ENCODE data around the gene SPINT2.

SPINT2 gene

GRCh38 chr19:38267761-38268483 lies 3.5 kb downstream of the SPINT2 start:
- no peak for DNase-seq (ENCODE audit: low read depth in 2 of 2)

GRCh38 chr19:38268539-38268938 lies 4.2 kb downstream of the SPINT2 start:
- DNase-seq (ENCODE audit: low read depth in 2 of 2): no peak

DNA sequence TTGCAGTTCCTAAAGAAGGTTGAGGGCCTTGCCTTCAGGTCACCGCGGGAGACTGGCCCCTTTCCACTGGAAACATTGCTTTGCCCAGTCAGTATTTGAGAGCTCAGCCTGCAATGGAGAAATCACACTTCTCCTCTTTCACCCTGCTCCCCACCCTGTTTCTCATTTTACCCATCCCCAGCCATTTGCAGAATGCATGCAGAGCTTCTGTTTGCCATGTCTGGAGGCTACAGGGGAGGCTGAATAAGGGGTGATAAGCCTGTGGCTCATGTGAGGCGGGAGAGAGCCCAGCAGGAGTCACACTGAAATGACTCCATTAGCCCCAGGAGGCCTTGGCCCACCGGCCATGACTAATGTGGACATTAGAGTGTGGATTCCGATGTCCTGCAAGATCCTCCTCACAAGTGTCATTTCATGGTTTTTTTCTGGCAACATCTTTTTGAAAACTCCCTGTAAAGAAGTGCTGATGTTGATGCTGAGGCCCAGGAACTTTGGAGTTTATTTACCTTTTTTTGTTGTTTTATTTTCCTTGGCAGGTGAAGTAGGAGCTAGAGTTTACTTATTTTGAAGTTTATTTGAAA lies 6.3 kb downstream of the SPINT2 start:
- DNase-seq (ENCODE audit: low read depth in 2 of 2): no peak

DNA sequence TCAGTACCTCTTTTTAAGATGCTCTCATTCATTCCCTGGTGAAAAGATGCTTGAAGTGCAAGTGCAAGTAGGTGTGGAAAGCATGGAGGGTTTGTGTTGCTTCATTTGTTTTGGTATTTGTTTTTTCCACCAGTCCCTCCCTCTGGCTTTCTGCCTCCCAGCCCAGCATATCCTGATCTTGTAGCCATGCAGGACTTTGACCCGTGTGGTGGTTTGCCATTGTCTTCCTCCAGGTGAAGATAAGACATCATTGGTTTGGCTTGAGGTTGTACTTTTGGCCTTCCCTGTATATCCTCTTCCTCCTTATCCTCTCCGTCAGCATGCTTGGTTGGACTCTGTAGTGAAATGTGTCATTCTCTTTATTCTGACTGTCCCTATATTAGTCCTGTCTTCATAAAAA lies 9.1 kb downstream of the SPINT2 start:
- no peak for DNase-seq (ENCODE audit: low read depth in 2 of 2)

DNA sequence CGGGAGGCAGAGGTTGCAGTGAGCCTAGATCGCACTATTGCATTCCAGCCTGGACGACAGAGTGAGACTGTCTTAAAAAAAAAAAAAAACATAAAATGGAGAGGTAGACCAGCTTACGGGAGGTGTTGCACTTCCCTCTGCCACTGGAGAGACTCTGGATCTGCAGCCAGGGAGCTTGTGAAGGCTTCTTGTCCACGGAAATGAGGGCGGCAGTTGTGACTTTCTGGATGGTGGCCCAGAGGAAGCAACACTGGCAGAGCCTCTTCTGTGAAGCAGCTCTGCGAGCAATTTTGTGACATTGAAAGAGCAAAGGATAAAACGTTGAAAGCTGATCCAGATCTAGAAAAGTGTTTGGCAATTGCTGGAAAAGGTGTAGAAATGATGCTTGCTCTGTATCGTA lies 10.4 kb downstream of the SPINT2 start:
- no peak for DNase-seq (ENCODE audit: low read depth in 2 of 2)

- no peak for DNase-seq (ENCODE audit: low read depth in 2 of 2)
Measured at GRCh38 chr19:38276942-38277517, 12.7 kb downstream of the SPINT2 start.

DNA sequence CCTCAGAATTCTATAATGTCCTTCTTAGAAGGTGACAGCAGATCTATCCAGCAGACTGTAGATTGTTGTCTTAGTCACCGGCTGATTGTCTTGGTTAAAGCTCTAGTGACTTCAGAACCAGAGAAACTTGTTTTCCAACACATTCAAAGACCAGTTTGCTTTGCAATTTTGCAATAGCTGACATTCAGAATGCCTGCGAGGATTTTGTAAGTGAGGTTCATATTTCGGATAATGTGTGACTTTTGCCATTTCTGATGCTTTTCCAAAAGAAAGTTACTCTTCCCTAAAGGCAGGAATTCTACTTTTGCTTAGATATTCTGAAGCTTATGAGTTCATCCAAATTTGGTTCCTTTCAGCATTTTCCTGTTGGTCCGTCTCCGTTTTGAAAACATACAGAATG lies 13.2 kb downstream of the SPINT2 start:
- DNase-seq (ENCODE audit: low read depth in 2 of 2): no peak

DNA sequence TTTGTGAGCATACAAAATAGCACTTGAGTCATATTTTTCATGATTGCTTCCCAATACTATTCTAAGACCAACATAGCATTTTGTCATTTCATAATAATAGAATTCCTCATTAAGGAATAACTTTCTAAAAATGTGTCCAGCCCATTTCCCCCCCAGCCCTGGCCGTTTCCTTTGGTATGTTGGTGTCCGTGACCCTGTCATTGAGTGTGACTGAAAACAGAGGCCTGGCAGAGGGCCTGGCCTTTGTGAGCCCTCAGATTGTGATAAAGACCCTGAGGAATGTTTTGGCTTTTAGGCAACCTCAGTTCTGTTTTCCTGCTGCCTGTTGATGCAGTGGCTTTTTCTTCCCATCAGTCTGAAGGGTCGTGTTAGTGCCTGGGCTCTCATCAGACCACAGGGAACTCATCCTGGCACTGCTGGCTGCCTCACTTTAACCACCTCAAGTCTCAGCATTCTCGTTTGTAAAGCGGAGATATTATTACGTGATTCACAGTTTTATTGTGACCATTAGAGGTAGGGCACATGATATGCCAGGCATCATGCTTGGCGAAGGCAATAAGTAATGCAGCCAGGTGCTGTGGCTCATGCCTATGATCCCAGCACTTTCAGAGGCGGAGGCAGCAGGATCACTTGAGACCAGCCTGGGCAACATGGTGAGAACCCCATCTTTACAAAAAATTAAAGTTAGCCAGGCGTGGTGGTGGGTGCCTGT lies 13.8 kb downstream of the SPINT2 start:
- no peak for DNase-seq (ENCODE audit: low read depth in 2 of 2)

GRCh38 chr19:38278751-38279150 lies 14.4 kb downstream of the SPINT2 start:
- DNase-seq (ENCODE audit: low read depth in 2 of 2): no peak

- no peak for DNase-seq (ENCODE audit: low read depth in 2 of 2)
Measured at GRCh38 chr19:38280030-38280921, 15.9 kb downstream of the SPINT2 start.

DNA sequence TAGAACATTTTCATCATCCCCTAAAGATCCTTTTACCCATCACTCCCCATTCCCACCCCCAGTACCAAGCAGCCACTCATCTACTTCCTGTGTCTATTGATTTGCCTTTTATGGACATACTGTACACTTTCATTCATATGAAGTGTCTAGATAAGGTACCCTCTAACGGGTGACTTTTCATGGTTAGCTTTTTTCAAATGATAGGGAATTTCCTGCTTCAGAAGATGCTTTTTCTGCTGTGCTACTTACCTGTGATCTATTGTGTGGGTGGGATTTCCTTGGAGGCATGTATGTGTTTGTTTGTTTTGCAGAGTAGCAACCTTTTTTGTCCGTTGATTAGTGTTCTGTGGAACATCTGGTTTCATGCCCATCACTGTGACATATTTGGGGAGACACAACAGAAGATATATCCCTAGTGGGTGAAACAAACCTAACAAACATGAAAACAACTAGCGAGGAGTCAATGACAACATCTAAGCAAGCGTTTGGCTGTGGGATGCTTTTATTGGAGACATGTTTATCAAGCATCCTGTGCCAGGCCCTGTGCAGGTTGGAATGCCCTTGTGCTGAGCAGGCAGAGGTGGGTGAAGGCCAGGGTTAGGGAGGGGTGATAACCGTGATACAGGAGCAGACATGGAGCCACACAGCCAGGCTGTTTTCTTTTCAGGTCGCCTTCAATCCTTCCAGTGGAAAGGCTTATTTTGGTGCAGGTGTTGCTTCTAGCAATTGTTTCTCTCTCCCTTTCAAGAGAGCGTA lies 17.6 kb downstream of the SPINT2 start:
- DNase-seq (ENCODE audit: low read depth in 2 of 2): no peak

DNA sequence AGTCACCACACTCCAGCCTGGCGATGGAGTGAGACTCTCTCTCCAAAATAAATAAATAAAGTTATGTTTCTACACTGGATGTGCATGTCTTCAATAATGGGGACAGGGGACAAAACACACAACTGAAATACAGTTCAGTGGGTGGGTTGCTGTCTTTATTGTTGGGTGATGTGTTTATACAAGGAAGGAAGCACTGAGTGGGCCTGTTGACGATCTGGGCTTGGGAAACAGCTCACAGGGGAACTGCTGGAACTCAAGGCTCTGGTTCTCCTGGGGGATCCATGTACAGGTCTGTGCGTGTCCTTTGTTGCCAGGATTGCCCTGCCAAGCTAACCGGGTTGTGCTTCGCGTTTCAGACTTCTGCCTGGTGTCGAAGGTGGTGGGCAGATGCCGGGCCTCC lies 18.9 kb downstream of the SPINT2 start:
- no peak for DNase-seq (ENCODE audit: low read depth in 2 of 2)

GRCh38 chr19:38284422-38284821 lies 20.0 kb downstream of the SPINT2 start:
- no peak for DNase-seq (ENCODE audit: low read depth in 2 of 2)

- DNase-seq (ENCODE audit: low read depth in 2 of 2): no peak
Measured at GRCh38 chr19:38285567-38285966, 21.2 kb downstream of the SPINT2 start.

DNA sequence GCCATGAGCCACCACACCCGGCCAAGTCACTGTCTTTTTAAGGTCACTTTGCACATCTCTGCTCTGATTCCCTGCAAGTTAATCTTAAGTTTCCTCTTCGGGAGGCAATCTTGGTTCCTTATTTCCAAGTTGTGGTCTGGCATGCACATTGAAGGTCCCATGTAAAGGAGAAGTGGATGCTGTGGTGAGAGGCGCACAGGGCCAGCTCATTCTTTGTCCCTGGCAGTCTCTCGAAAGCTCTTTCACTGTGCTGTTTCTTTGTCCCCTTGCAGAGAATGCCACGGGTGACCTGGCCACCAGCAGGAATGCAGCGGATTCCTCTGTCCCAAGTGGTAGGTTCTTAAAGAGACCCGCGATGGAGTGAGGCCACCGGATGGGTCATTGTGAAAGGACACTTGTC lies 23.2 kb downstream of the SPINT2 start:
- no peak for DNase-seq (ENCODE audit: low read depth in 2 of 2)

- DNase-seq (ENCODE audit: low read depth in 2 of 2): no peak
Measured at GRCh38 chr19:38288123-38288855, 23.9 kb downstream of the SPINT2 start.

- DNase-seq (ENCODE audit: low read depth in 2 of 2): no peak
Measured at GRCh38 chr19:38289955-38290354, 25.6 kb downstream of the SPINT2 start.

DNA sequence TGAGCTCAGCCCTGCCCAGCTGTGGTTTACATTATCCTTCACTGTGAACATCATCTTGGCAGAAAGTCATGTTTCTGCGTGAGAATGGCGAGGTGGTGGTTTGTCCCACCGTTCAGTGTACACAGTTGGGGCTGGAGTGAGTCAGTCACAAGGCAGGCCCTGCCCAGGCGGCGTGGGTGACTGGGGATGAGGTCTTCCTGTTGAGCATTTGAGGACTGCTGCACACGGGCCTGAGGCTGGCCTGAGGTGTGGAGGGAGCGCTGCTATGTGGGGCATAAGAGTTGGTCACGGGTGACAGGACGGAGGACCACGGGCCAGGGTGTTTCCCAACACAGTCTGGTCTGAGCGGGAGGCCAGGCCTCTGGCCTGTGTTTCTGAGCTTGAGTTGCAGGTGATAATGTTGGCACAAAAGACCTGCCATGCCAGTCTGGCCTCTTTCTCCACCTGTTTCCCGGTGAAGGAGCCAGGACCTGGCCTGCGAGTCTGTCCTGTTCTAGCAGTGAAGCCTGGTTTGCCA lies 26.3 kb downstream of the SPINT2 start:
- DNase-seq (ENCODE audit: low read depth in 2 of 2): no peak

DNA sequence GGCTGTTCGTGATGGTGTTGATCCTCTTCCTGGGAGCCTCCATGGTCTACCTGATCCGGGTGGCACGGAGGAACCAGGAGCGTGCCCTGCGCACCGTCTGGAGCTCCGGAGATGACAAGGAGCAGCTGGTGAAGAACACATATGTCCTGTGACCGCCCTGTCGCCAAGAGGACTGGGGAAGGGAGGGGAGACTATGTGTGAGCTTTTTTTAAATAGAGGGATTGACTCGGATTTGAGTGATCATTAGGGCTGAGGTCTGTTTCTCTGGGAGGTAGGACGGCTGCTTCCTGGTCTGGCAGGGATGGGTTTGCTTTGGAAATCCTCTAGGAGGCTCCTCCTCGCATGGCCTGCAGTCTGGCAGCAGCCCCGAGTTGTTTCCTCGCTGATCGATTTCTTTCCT lies 27.5 kb downstream of the SPINT2 start:
- no peak for DNase-seq (ENCODE audit: low read depth in 2 of 2)

- DNase-seq (ENCODE audit: low read depth in 2 of 2): no peak
Measured at GRCh38 chr19:38293281-38293680, 28.9 kb downstream of the SPINT2 start.

Measured in stimulated activated CD8-positive, alpha-beta memory T cell treated with anti-CD3 and anti-CD28 coated beads, Interleukin-2, amount 100 ng/mL, for 48 hours (primary cell).